SK-N-SH treated with all-trans-retinoic acid at 6 μM for 48 hours (cell line): ENCODE measurements around the gene ZMIZ1.

Experiments
- ATAC-seq: fragments of 200-7000 bp; cut with Tn5 transposase; 3 replicates; pipeline ENCODE4 v1.9.1; 2020; ENCODE audit warnings: mild to moderate bottlenecking, moderate library complexity
- BACH2 ChIP-seq: fragments of 250-450 bp; sonication (Bioruptor Pico); IDR thresholded peaks from 2 replicates; pipeline ENCODE4 v1.9.0; 2021; ENCODE audit warnings: mild to moderate bottlenecking, borderline replicate concordance
- CSDC2 ChIP-seq: fragments of 250-450 bp; sonication (Bioruptor Pico); IDR thresholded peaks from 2 replicates; pipeline ENCODE4 v1.5.0; 2020; ENCODE audit warnings: mild to moderate bottlenecking, moderate library complexity
- CSRNP3 ChIP-seq: fragments of 250-450 bp; sonication (Bioruptor Pico); IDR thresholded peaks from 2 replicates; pipeline ENCODE4 v1.5.1; 2021; ENCODE audit warnings: mild to moderate bottlenecking, moderate library complexity
- ESRRG ChIP-seq: fragments of 250-450 bp; sonication (Bioruptor Pico); IDR thresholded peaks from 2 replicates; pipeline ENCODE4 v1.6.1; 2021; ENCODE audit warnings: mild to moderate bottlenecking
- GLIS3 ChIP-seq: fragments of 250-450 bp; sonication (Bioruptor Pico); IDR thresholded peaks from 2 replicates; pipeline ENCODE4 v1.5.0; 2020; ENCODE audit warnings: mild to moderate bottlenecking, moderate library complexity
- ISL1 ChIP-seq: fragments of 250-450 bp; sonication (Bioruptor Pico); IDR thresholded peaks from 2 replicates; pipeline ENCODE4 v2.1.2; 2022; ENCODE audit warnings: mild to moderate bottlenecking, moderate library complexity
- OSR1 ChIP-seq: fragments of 250-450 bp; sonication (Bioruptor Pico); IDR thresholded peaks from 2 replicates; pipeline ENCODE4 v1.8.0; 2022; ENCODE audit warnings: moderate library complexity, mild to moderate bottlenecking, inconsistent platforms
- POU6F1 ChIP-seq: fragments of 250-450 bp; sonication (Bioruptor Pico); IDR thresholded peaks from 2 replicates; pipeline ENCODE4 v1.8.0; 2021; ENCODE audit warnings: low read depth, mild to moderate bottlenecking, moderate library complexity, borderline replicate concordance
- PPARA ChIP-seq: fragments of 250-450 bp; sonication (Bioruptor Pico); IDR thresholded peaks from 2 replicates; pipeline ENCODE4 v1.5.0; 2020; ENCODE audit warnings: mild to moderate bottlenecking, borderline replicate concordance
- RARB ChIP-seq: fragments of 250-450 bp; sonication (Bioruptor Pico); IDR thresholded peaks from 2 replicates; pipeline ENCODE4 v1.8.0; 2021; ENCODE audit warnings: mild to moderate bottlenecking, moderate library complexity
- SNAI2 ChIP-seq: fragments of 250-450 bp; sonication (Bioruptor Pico); IDR thresholded peaks from 2 replicates; pipeline ENCODE4 v1.5.0; 2020; ENCODE audit warnings: mild to moderate bottlenecking, moderate library complexity
- TCF4 ChIP-seq: fragments of 250-450 bp; sonication (Bioruptor Pico); IDR thresholded peaks from 2 replicates; pipeline ENCODE4 v1.8.0; 2021; ENCODE audit warnings: mild to moderate bottlenecking, moderate library complexity, borderline replicate concordance
- TOX ChIP-seq: fragments of 250-450 bp; sonication (Bioruptor Pico); IDR thresholded peaks from 2 replicates; pipeline ENCODE4 v1.8.0; 2021; ENCODE audit warnings: mild to moderate bottlenecking, moderate library complexity, borderline replicate concordance
- TSHZ2 ChIP-seq: fragments of 250-450 bp; sonication (Bioruptor Pico); IDR thresholded peaks from 2 replicates; pipeline ENCODE4 v1.5.0; 2020; ENCODE audit warnings: mild to moderate bottlenecking, moderate library complexity
- ZC3H10 ChIP-seq: fragments of 250-450 bp; sonication (Bioruptor Pico); IDR thresholded peaks from 2 replicates; pipeline ENCODE4 v1.5.1; 2021; ENCODE audit warnings: mild to moderate bottlenecking, moderate library complexity
- ZFP3 ChIP-seq: fragments of 250-450 bp; sonication (Bioruptor Pico); IDR thresholded peaks from 2 replicates; pipeline ENCODE4 v1.5.0; 2020; ENCODE audit warnings: mild to moderate bottlenecking, moderate library complexity
- ZFP30 ChIP-seq: fragments of 450-650 bp; formaldehyde crosslinking; IDR thresholded peaks from 2 replicates; pipeline ENCODE4 v1.5.0; 2022; ENCODE audit warnings: mild to moderate bottlenecking, moderate library complexity
- ZNF70 ChIP-seq: fragments of 450-650 bp; formaldehyde crosslinking; IDR thresholded peaks from 2 replicates; pipeline ENCODE4 v1.5.0; 2020; ENCODE audit warnings: mild to moderate bottlenecking, moderate library complexity
- ZNF8 ChIP-seq: fragments of 450-650 bp; formaldehyde crosslinking; IDR thresholded peaks from 2 replicates; pipeline ENCODE4 v1.5.0; 2020; ENCODE audit warnings: mild to moderate bottlenecking, moderate library complexity
- TF ChIP-seq, protein P1 (sequence below): fragments of 250-450 bp; sonication (Bioruptor Pico); IDR thresholded peaks from 2 replicates; pipeline ENCODE4 v1.5.1; 2020; ENCODE audit warnings: low read depth, mild to moderate bottlenecking, moderate library complexity

Gene ZMIZ1

GRCh38 chr10:79073784-79074432 lies 5.1 kb downstream of the ZMIZ1 start:
- no peak for TF ChIP-seq TCF4 (CRISPR knock-in tag)
- no peak for TF ChIP-seq RARB
- TF ChIP-seq CSRNP3: no peak
- TF ChIP-seq TSHZ2 (CRISPR knock-in tag): no peak
- no peak for TF ChIP-seq OSR1
- no peak for TF ChIP-seq BACH2
- TF ChIP-seq ESRRG (CRISPR knock-in tag): no peak
- no peak for TF ChIP-seq ISL1 (CRISPR knock-in tag)
- TF ChIP-seq, protein P1, sequence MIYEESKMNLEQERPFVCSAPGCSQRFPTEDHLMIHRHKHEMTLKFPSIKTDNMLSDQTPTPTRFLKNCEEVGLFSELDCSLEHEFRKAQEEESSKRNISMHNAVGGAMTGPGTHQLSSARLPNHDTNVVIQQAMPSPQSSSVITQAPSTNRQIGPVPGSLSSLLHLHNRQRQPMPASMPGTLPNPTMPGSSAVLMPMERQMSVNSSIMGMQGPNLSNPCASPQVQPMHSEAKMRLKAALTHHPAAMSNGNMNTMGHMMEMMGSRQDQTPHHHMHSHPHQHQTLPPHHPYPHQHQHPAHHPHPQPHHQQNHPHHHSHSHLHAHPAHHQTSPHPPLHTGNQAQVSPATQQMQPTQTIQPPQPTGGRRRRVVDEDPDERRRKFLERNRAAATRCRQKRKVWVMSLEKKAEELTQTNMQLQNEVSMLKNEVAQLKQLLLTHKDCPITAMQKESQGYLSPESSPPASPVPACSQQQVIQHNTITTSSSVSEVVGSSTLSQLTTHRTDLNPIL (CRISPR knock-in tag): no peak
- TF ChIP-seq PPARA (CRISPR knock-in tag): no peak
- no peak for ATAC-seq

- ATAC-seq: no peak
- TF ChIP-seq TOX (no peak), ISL1 (CRISPR knock-in tag) (no peak), ZNF70 (CRISPR knock-in tag) (no peak), TCF4 (CRISPR knock-in tag) (peak; percentile 52), TSHZ2 (CRISPR knock-in tag) (0 out of 2 replicates have a peak, but pooled peaks have one; percentile 39)
Measured at GRCh38 chr10:79074732-79075131, 6.0 kb downstream of the ZMIZ1 start.

GRCh38 chr10:79075418-79075817 lies 6.7 kb downstream of the ZMIZ1 start:
- no peak for ATAC-seq
- TF ChIP-seq RARB: no peak
- TF ChIP-seq TSHZ2 (CRISPR knock-in tag): no peak
- no peak for TF ChIP-seq ZNF70 (CRISPR knock-in tag)
- TF ChIP-seq ZNF8 (CRISPR knock-in tag): no peak

DNA sequence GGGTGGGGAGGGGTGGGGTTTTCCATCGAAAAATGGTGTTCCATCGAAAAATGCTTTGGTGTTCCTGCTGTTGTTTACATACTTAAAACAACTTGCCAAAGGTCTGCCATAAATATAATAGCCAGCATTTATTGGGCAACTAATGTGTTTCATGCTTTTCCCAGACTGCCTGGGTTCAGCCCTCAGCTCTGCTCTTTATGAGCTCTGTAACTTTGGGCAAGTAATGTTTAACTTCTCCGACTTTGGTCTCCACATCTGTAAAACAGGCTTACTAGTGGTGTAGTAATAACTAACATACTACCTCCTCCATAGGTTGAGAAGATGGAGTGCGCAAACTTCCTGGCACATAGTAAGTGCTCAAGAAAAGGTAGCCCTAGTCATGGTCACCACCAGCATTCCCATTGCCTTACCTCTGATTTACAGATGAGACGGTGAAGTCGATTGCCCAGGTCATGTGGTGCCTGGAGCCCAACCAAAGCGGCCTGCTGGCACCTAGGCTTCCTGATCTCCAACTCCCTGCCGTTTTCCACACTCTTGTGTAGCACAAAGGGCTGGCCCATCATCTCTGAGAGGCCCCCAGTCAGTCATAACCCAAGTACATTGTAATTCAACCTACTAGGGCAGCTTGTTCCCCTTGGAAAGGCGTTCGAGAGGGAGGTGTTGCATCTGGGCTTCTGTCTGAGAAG lies 8.9 kb downstream of the ZMIZ1 start:
- no peak for ATAC-seq
- no peak for TF ChIP-seq PPARA (CRISPR knock-in tag)
- no peak for TF ChIP-seq ESRRG (CRISPR knock-in tag)
- TF ChIP-seq GLIS3 (CRISPR knock-in tag): no peak
- TF ChIP-seq BACH2: no peak
- no peak for TF ChIP-seq SNAI2 (CRISPR knock-in tag)
- TF ChIP-seq OSR1: no peak
- no peak for TF ChIP-seq ZFP30 (CRISPR knock-in tag)
- TF ChIP-seq CSDC2 (CRISPR knock-in tag): no peak
- TF ChIP-seq, protein P1 (CRISPR knock-in tag): no peak
- TF ChIP-seq TOX: no peak
- TF ChIP-seq POU6F1 (CRISPR knock-in tag): no peak
- no peak for TF ChIP-seq RARB
- no peak for TF ChIP-seq ZNF8 (CRISPR knock-in tag)
- no peak for TF ChIP-seq ZC3H10 (CRISPR knock-in tag)
- TF ChIP-seq ZFP3 (CRISPR knock-in tag): no peak
